H1 (cell line): ENCODE data around the gene NUP43. TPM values are rescaled to one million over a fixed set of nuclear protein-coding genes. Genes with fewer than 3 reads are reported as not detected.

Experiments used
- CTCF ChIA-PET: fragments of 300-600 bp; sonication (Branson Sonifier 250); formaldehyde crosslinking; loops from one replicate; lab custom pipeline; 2021; ENCODE audit not compliant: partially characterized antibody; lab: Charles Lee
- POLR2A ChIA-PET: fragments of 300-600 bp; sonication (Branson Sonifier 250); formaldehyde crosslinking; loops from one replicate; lab custom pipeline; 2021; ENCODE audit warnings: inconsistent platforms; ENCODE audit not compliant: partially characterized antibody; lab: Charles Lee
- DNase-seq, 2 experiments: peaks; one replicate each; pipeline versions ENCODE4 v3.0.0 to v3.0.0-alpha.2; 2010 to 2022; ENCODE audit warnings: low spot score in 2 of 2, low read depth in 1 of 2, mixed read lengths in 1 of 2
- FAIRE-seq: peaks from 2 replicates; lab custom pipeline; 2011; peaks lifted over from hg19 to GRCh38; lab: Jason Lieb, UNC
- H2AFZ ChIP-seq: 2 replicates; pipeline ENCODE4 v1.8.1; 2012; ENCODE audit warnings: low read length, inconsistent platforms
- H2AK5ac ChIP-seq: 2 replicates; pipeline ENCODE4 v1.6.1; 2013; ENCODE audit warnings: low read depth, low read length
- H2BK120ac ChIP-seq: replicated peaks from 2 replicates; pipeline ENCODE3; 2013; ENCODE audit warnings: low read depth, low read length, inconsistent platforms
- H2BK12ac ChIP-seq: 2 replicates; pipeline ENCODE4 v1.6.1; 2013; ENCODE audit warnings: low read depth, low read length
- H2BK15ac ChIP-seq: 2 replicates; pipeline ENCODE4 v1.6.1; 2013; ENCODE audit warnings: low read length
- H2BK20ac ChIP-seq: 2 replicates; pipeline ENCODE4 v1.6.1; 2013; ENCODE audit warnings: low read length
- H2BK5ac ChIP-seq: 2 replicates; pipeline ENCODE4 v1.6.1; 2013; ENCODE audit warnings: low read depth, low read length
- H3K14ac ChIP-seq: 2 replicates; pipeline ENCODE4 v1.6.1; 2013; ENCODE audit warnings: inconsistent platforms; ENCODE audit not compliant: insufficient read length
- H3K18ac ChIP-seq: 2 replicates; pipeline ENCODE4 v1.6.1; 2013; ENCODE audit warnings: low read length; ENCODE audit errors: extremely low read depth
- H3K23ac ChIP-seq: 2 replicates; pipeline ENCODE4 v1.6.1; 2013; ENCODE audit warnings: inconsistent platforms; ENCODE audit not compliant: insufficient read length
- H3K23me2 ChIP-seq: 2 replicates; pipeline ENCODE4 v1.6.1; 2013; ENCODE audit warnings: low read depth, low read length
- H3K27ac ChIP-seq: 2 replicates; pipeline ENCODE4 v1.6.1; 2011; ENCODE audit warnings: low read depth, low read length, inconsistent platforms
- H3K27me3 ChIP-seq, 4 experiments: replicated peaks in 1 of 4; 1 replicate in 1 of 4; 2 replicates in 3 of 4; pipeline versions ENCODE4 v1.6.1 to v1.8.1; 2011 to 2013; ENCODE audit warnings: low read length in 3 of 4, mild to moderate bottlenecking in 3 of 4, inconsistent platforms in 2 of 4, mixed read lengths in 2 of 4, moderate library complexity in 1 of 4; ENCODE audit not compliant: control insufficient read depth in 3 of 4, insufficient read depth in 3 of 4; ENCODE audit errors: extremely low read depth in 1 of 4
- H3K36me3 ChIP-seq, 4 experiments: 2 replicates each; pipeline versions ENCODE4 v1.6.1 to v1.8.1; 2011 to 2013; ENCODE audit warnings: mild to moderate bottlenecking in 4 of 4, low read length in 3 of 4, moderate library complexity in 2 of 4, control low read depth in 1 of 4, inconsistent platforms in 1 of 4; ENCODE audit not compliant: insufficient read depth in 4 of 4, control insufficient read depth in 2 of 4
- H3K4ac ChIP-seq: replicated peaks from 2 replicates; pipeline ENCODE3; 2013; ENCODE audit warnings: low read length, low read depth, mixed read lengths, inconsistent platforms; ENCODE audit not compliant: insufficient read length
- H3K4me1 ChIP-seq, 4 experiments: replicated peaks in 1 of 4; 1 replicate in 1 of 4; 2 replicates in 3 of 4; pipeline versions ENCODE4 v1.6.1 to v1.8.1; 2011 to 2013; ENCODE audit warnings: low read length in 3 of 4, inconsistent platforms in 2 of 4, mixed read lengths in 1 of 4; ENCODE audit not compliant: insufficient read depth in 4 of 4, control insufficient read depth in 3 of 4
- H3K4me2 ChIP-seq, 2 experiments: 2 replicates each; pipeline versions ENCODE4 v1.6.1 to v1.8.1; 2011 to 2013; ENCODE audit warnings: low read depth in 2 of 2, low read length in 2 of 2, control low read depth in 1 of 2, inconsistent platforms in 1 of 2, mild to moderate bottlenecking in 1 of 2; ENCODE audit not compliant: insufficient read depth in 1 of 2
- H3K4me3 ChIP-seq, 4 experiments: fragments of 200-600, 300-600 bp in 1 of 4; sonication (generic), shearing (Covaris generic), sonication (Bioruptor Twin) in 1 of 4; 2 replicates each; pipeline versions ENCODE4 v1.5.1 to v1.8.1; 2011 to 2016; ENCODE audit warnings: low read length in 4 of 4, low read depth in 3 of 4, control low read depth in 2 of 4, inconsistent platforms in 2 of 4, mild to moderate bottlenecking in 2 of 4, mixed read lengths in 1 of 4, moderate library complexity in 1 of 4; ENCODE audit not compliant: insufficient read depth in 2 of 4; ENCODE audit errors: extremely low read depth in 1 of 4
- H3K56ac ChIP-seq: replicated peaks from 2 replicates; pipeline ENCODE3; 2013; ENCODE audit warnings: low read depth, mild to moderate bottlenecking, mixed read lengths, low read length, inconsistent platforms; ENCODE audit not compliant: insufficient read length
- H3K79me1 ChIP-seq: 2 replicates; pipeline ENCODE4 v1.6.1; 2013; ENCODE audit warnings: low read depth, low read length, control low read depth
- H3K79me2 ChIP-seq, 2 experiments: 2 replicates each; pipeline versions ENCODE4 v1.6.1 to v1.8.1; 2012 to 2013; ENCODE audit warnings: low read length in 2 of 2, mild to moderate bottlenecking in 2 of 2, inconsistent platforms in 1 of 2; ENCODE audit not compliant: insufficient read depth in 2 of 2, control insufficient read depth in 1 of 2
- H3K9ac ChIP-seq, 4 experiments: replicated peaks in 1 of 4; 1 replicate in 1 of 4; 2 replicates in 3 of 4; pipeline versions ENCODE4 v1.6.1 to v1.8.1; 2011 to 2013; ENCODE audit warnings: low read depth in 3 of 4, low read length in 3 of 4, control low read depth in 2 of 4, mild to moderate bottlenecking in 2 of 4, moderate library complexity in 2 of 4, inconsistent platforms in 1 of 4; ENCODE audit errors: extremely low read depth in 1 of 4
- H3K9me3 ChIP-seq, 2 experiments: 2 replicates each; pipeline versions ENCODE4 v1.6.1 to v1.8.1; 2012 to 2013; ENCODE audit warnings: mild to moderate bottlenecking in 2 of 2, moderate library complexity in 2 of 2, control low read depth in 1 of 2, inconsistent platforms in 1 of 2, low read depth in 1 of 2, low read length in 1 of 2, mixed read lengths in 1 of 2; ENCODE audit not compliant: insufficient read depth in 2 of 2
- H4K20me1 ChIP-seq, 2 experiments: replicated peaks in 1 of 2; 2 replicates each; pipeline versions ENCODE3 to v1.8.1; 2011 to 2013; ENCODE audit warnings: inconsistent platforms in 2 of 2, low read length in 2 of 2, mild to moderate bottlenecking in 1 of 2; ENCODE audit not compliant: insufficient read depth in 2 of 2, control insufficient read depth in 1 of 2
- H4K5ac ChIP-seq: 2 replicates; pipeline ENCODE4 v1.6.1; 2013; ENCODE audit warnings: low read length, low read depth, mixed read lengths, inconsistent platforms; ENCODE audit not compliant: insufficient read length
- H4K8ac ChIP-seq: 2 replicates; pipeline ENCODE4 v1.8.0; 2013; ENCODE audit warnings: mild to moderate bottlenecking, moderate library complexity, low read length, inconsistent platforms; ENCODE audit not compliant: insufficient read depth; ENCODE audit errors: extremely low read depth
- H4K91ac ChIP-seq: replicated peaks from 2 replicates; pipeline ENCODE3; 2013; ENCODE audit warnings: low read length, mixed read lengths, inconsistent platforms; ENCODE audit not compliant: insufficient read length
- CEBPB ChIP-seq: IDR thresholded peaks from 2 replicates; pipeline ENCODE4 v1.6.1; 2012; ENCODE audit warnings: low read depth, low read length
- CTBP2 ChIP-seq: IDR thresholded peaks from 2 replicates; pipeline ENCODE4 v1.7.0; 2011; ENCODE audit warnings: borderline replicate concordance, mild to moderate bottlenecking, moderate library complexity, mixed read lengths, low read length; ENCODE audit not compliant: insufficient read depth, insufficient read length
- GTF2F1 ChIP-seq: IDR thresholded peaks from 2 replicates; pipeline ENCODE4 v1.6.1; 2012; ENCODE audit warnings: low read depth, low read length, improper control_type of control experiment, borderline replicate concordance
- SIN3A ChIP-seq, 2 experiments: IDR thresholded peaks in 1 of 2; conservative IDR thresholded peaks in 1 of 2; 2 replicates each; pipeline ENCODE4 v1.6.1; 2011 to 2012; ENCODE audit warnings: low read length in 2 of 2, improper control_type of control experiment in 1 of 2, low read depth in 1 of 2, mild to moderate bottlenecking in 1 of 2
- SIRT6 ChIP-seq: IDR thresholded peaks from one replicate; pipeline ENCODE4 v1.7.1; 2012; ENCODE audit warnings: low read length, inconsistent platforms
- SP1 ChIP-seq: IDR thresholded peaks from 2 replicates; pipeline ENCODE4 v1.6.1; 2011; ENCODE audit warnings: low read depth, low read length
- SRF ChIP-seq: IDR thresholded peaks from 2 replicates; pipeline ENCODE4 v1.6.1; 2011; ENCODE audit warnings: mild to moderate bottlenecking, low read depth, low read length, moderate library complexity
- SUZ12 ChIP-seq: fragments of 200-600 bp; sonication (generic); IDR thresholded peaks from 2 replicates; pipeline ENCODE4 v1.6.1; 2012; ENCODE audit warnings: mild to moderate bottlenecking, inconsistent platforms, low read length, moderate library complexity, mixed read lengths
- TEAD4 ChIP-seq: IDR thresholded peaks from 2 replicates; pipeline ENCODE4 v1.6.1; 2012; ENCODE audit warnings: low read depth, low read length, inconsistent platforms, mixed read lengths
- YY1 ChIP-seq: IDR thresholded peaks from 2 replicates; pipeline ENCODE4 v1.6.1; 2011; ENCODE audit warnings: low read depth, mild to moderate bottlenecking, low read length
- WGBS, 2 experiments: shearing (Covaris generic) in 1 of 2; methylation state at CpG; one replicate each; pipeline versions ENCODE4 v1.1.6 to v1.1.7; 2013 to 2015; ENCODE audit warnings: low lambda C conversion rate in 2 of 2, mixed read lengths in 2 of 2, inconsistent platforms in 1 of 2, low coverage in 1 of 2, missing lambda C conversion rate in 1 of 2; ENCODE audit not compliant: insufficient replicate concordance in 2 of 2, insufficient coverage in 1 of 2, insufficient read length in 1 of 2; ENCODE audit errors: extremely low coverage in 1 of 2, missing lambda C conversion rate in 1 of 2; 5-methylcytosine and 5-hydroxymethylcytosine counted together
- polyA plus RNA-seq, 7 experiments: library from polyadenylated mRNA; depleted of rRNA in 3 of 7; stranded (reverse) in 5 of 7; unstranded in 2 of 7; fragments of >200 nt in 5 of 7; fragments of 200-250 nt in 2 of 7; gene quantifications; 1 replicate in 5 of 7; 2 replicates in 1 of 7; 4 replicates in 1 of 7; pipeline versions ENCODE4 v1.2.1 to v1.2.3, GENCODE V29; 2011 to 2013; ENCODE audit warnings: missing spikeins in 2 of 7, mixed read lengths in 2 of 7
- total RNA-seq: library from RNA; stranded (reverse); fragmentation: NEBNext Ultra II Directional; extraction: Animal tissue kit (Norgen Biotek cat#: 25700); gene quantifications from 2 replicates; pipeline ENCODE4 v1.2.1, GENCODE V29; 2021

Gene NUP43
- total and polyA plus RNA-seq, 2 of the 8 experiments (the other 6 are each of a cell fraction or from before 2014, with no cell fraction given) = 25.2 to 83.4 TPM

DNA sequence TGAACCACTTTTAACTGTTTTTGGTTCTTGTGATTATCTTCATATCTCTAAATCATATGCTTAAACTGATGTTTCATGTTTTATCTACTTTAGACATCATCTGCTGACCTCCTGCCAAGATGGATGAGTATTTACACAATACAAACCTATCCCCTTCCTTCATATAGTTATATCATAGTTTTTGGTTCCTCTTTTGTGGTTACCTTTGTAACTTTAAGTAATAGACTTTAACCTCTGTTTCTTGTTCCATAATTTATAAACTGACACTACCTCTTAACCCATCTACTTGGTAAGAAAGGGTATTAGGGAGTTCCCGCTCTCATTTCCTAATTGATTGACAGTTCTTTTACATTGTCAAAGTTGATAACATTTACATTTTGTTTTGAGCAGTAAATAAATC lies 15.1 kb upstream of the NUP43 start:
- ChIA-PET POLR2A (no interaction called here), CTCF (no interaction called here)
- Histone ChIP-seq H3K18ac (no peak overlapping the region), H2BK5ac (no peak overlapping the region), H4K20me1 (peaks cover 2% of the 10 kb centered on the region in 2 experiments), H4K5ac (no peak overlapping the region), H2AFZ (no peak overlapping the region), H3K56ac (no peak overlapping the region), H2BK120ac (no peak overlapping the region), H3K4me1 (no peaks in the 10 kb centered on the region), H2BK12ac (no peak overlapping the region), H3K27ac (no peak overlapping the region), H3K9ac (no peak overlapping the region), H3K9me3 (peaks cover 0 to 3% of the 10 kb centered on the region in 2 experiments; a peak in 1 of 4 replicates), H3K4me3 (no peak overlapping the region), H3K36me3 (peaks cover 0 to 14% (median 5%) of the 10 kb centered on the region in 4 experiments; a peak in 3 of 8 replicates), H3K79me2 (peaks cover 0 to 40% of the 10 kb centered on the region in 2 experiments; a peak in 2 of 4 replicates), H3K27me3 (no peaks in the 10 kb centered on the region), H3K23me2 (no peaks in the 10 kb centered on the region), H4K8ac (no peak overlapping the region), H3K79me1 (no peaks in the 10 kb centered on the region; the same call in 1 of the 2 replicates), H3K4me2 (no peak overlapping the region), H2BK20ac (no peak overlapping the region), H4K91ac (no peak overlapping the region), H2BK15ac (no peak overlapping the region), H3K4ac (no peak overlapping the region), H3K14ac (no peak overlapping the region), H2AK5ac (no peak overlapping the region), H3K23ac (no peak overlapping the region)
- DNase-seq (no peak), FAIRE-seq (no peak)
- 89% methylated on average over 1 of the region's 1 CpG; no CpG with 5 or more reads in 1 of the 2 experiments for WGBS, 2 experiments
- TF ChIP-seq SIN3A (conservative IDR thresholded peaks at IDR 0.05 in 1 of 2, IDR thresholded peaks at IDR 0.05 in 1 of 2; ENCODE audit: low read depth in 1 of 2, low read length in 2 of 2) (no peak), SRF (no peak), GTF2F1 (no peak), CEBPB (no peak), YY1 (no peak), CTBP2 (no peak), SIRT6 (no peak), SUZ12 (no peak), TEAD4 (no peak), SP1 (no peak)
